ENCODE measurements around the gene SCOC.

DNA sequence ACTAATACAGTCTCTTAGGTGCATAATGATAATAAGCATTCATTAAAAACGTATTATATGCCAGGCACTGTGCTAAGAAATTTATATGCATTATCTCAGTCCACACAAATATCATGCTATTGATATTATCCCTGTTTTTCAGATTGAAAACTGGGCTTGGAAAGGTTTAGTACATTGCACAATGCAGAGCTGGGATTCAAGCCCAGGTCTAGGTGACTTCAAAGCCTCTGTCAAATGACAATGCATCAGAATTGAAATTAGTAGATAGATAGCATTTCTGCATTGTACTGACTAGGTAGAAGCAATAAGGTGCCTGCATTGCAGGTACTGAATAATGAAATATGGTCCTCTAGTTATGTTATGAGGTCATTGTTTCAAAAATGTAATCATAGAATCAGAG, 18.2 kb upstream of the SCOC start:
- TF ChIP-seq POLR2A (IDR thresholded peaks at IDR 0.05; ENCODE audit: low read depth, low read length) (no peak), MXI1 (IDR thresholded peaks at IDR 0.05; ENCODE audit: borderline replicate concordance, low read depth, low read length) (no peak), RAD21 (IDR thresholded peaks at IDR 0.05; ENCODE audit: low read length) (no peak), RFX5 (IDR thresholded peaks at IDR 0.05; ENCODE audit: low read depth, low read length) (no peak), RCOR1 (IDR thresholded peaks at IDR 0.05; ENCODE audit: insufficient replicate concordance, low read length) (no peak), CEBPB (IDR thresholded peaks at IDR 0.05; ENCODE audit: low read depth, low read length) (no peak), CHD1 (IDR thresholded peaks at IDR 0.05; ENCODE audit: low read depth, low read length) (no peak), MAZ (IDR thresholded peaks at IDR 0.05; ENCODE audit: borderline replicate concordance, low read depth, low read length) (no peak)
- TF ChIP-seq, protein P1, sequence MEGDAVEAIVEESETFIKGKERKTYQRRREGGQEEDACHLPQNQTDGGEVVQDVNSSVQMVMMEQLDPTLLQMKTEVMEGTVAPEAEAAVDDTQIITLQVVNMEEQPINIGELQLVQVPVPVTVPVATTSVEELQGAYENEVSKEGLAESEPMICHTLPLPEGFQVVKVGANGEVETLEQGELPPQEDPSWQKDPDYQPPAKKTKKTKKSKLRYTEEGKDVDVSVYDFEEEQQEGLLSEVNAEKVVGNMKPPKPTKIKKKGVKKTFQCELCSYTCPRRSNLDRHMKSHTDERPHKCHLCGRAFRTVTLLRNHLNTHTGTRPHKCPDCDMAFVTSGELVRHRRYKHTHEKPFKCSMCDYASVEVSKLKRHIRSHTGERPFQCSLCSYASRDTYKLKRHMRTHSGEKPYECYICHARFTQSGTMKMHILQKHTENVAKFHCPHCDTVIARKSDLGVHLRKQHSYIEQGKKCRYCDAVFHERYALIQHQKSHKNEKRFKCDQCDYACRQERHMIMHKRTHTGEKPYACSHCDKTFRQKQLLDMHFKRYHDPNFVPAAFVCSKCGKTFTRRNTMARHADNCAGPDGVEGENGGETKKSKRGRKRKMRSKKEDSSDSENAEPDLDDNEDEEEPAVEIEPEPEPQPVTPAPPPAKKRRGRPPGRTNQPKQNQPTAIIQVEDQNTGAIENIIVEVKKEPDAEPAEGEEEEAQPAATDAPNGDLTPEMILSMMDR (conservative IDR thresholded peaks at IDR 0.05; ENCODE audit: low read depth, low read length): no peak
- TF ChIP-seq, protein P2, sequence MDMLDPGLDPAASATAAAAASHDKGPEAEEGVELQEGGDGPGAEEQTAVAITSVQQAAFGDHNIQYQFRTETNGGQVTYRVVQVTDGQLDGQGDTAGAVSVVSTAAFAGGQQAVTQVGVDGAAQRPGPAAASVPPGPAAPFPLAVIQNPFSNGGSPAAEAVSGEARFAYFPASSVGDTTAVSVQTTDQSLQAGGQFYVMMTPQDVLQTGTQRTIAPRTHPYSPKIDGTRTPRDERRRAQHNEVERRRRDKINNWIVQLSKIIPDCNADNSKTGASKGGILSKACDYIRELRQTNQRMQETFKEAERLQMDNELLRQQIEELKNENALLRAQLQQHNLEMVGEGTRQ (IDR thresholded peaks at IDR 0.05; ENCODE audit: low read depth, low read length): no peak
